Esophagus muscularis mucosa (tissue), 3 donors: ENCODE data around the gene GLCCI1.

Experiments
- POLR2A ChIP-seq: fragments of 450-650 bp; IDR thresholded peaks from one replicate; pipeline ENCODE4 v1.6.1; 2017; ENCODE audit warnings: antibody characterized with exemption, moderate library complexity, mild to moderate bottlenecking, low read depth
- POLR2AphosphoS5 ChIP-seq, 2 donors: sonication (generic); formaldehyde crosslinking; IDR thresholded peaks; one replicate each; pipeline ENCODE4 v1.6.1; 2017; ENCODE audit warnings: antibody characterized with exemption in 2 of 2
- TF ChIP-seq, protein P1 (sequence below), 3 experiments: fragments of 200-600 bp in 2 of 3; fragments of 450-650 bp in 1 of 3; sonication (generic) in 2 of 3; IDR thresholded peaks; one replicate each; pipeline ENCODE4 v1.5.1; 2017 to 2019; ENCODE audit warnings: antibody characterized with exemption in 3 of 3, mild to moderate bottlenecking in 2 of 3, moderate library complexity in 1 of 3

- TF ChIP-seq POLR2AphosphoS5 (IDR thresholded peaks at IDR 0.05): no peak
- TF ChIP-seq, protein P1, sequence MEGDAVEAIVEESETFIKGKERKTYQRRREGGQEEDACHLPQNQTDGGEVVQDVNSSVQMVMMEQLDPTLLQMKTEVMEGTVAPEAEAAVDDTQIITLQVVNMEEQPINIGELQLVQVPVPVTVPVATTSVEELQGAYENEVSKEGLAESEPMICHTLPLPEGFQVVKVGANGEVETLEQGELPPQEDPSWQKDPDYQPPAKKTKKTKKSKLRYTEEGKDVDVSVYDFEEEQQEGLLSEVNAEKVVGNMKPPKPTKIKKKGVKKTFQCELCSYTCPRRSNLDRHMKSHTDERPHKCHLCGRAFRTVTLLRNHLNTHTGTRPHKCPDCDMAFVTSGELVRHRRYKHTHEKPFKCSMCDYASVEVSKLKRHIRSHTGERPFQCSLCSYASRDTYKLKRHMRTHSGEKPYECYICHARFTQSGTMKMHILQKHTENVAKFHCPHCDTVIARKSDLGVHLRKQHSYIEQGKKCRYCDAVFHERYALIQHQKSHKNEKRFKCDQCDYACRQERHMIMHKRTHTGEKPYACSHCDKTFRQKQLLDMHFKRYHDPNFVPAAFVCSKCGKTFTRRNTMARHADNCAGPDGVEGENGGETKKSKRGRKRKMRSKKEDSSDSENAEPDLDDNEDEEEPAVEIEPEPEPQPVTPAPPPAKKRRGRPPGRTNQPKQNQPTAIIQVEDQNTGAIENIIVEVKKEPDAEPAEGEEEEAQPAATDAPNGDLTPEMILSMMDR (IDR thresholded peaks at IDR 0.05): no peak
- TF ChIP-seq POLR2A: no peak
Measured at GRCh38 chr7:7962851-7963250, 5.7 kb upstream of the GLCCI1 start.
